Inferior parietal cortex (tissue), 1 donor: ENCODE measurements around the gene CNTN4.

Experiments
- DNase-seq: peaks from one replicate; pipeline ENCODE4 v3.0.0-alpha.2; 2016; ENCODE audit errors: extremely low spot score

The CNTN4 gene

DNA sequence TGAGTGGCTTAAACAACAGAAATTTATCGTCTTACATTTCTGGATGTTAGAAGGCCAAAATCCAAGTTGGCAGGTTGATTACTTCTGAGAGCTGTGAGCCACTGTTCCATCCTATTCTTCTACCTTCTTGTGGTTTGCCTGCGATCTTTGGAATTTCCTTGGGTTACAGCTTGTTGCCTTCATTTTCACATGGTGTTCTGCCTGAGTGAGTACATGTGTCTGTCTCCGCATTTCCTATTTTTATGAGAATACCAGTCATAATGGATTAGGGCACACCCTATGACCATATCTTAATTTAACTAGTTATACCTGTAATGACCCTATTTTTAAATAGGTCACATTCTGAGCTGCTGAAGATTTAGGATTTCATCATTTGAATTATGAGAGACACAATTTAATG is 294.3 kb downstream of the CNTN4 start:
- no peak for DNase-seq

DNA sequence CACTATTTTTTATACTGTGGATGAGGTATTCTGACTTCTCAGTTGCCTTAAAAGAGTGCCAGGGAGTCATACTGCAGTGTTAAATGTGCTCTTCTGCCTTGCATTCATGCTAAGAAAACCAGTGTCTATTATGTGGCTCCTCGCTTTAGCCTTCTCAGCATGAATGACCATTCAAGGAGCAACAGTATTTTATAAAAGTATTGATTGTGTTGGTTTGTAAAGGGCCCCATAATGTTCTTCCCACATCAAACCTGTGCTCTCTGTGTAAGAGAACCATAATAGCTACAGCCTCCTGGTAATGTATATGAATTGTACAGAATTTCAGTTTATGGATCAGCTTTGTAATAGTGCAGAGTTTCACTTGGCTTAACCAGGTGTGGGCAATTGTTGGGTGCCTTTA is 316.4 kb downstream of the CNTN4 start:
- no peak for DNase-seq

DNA sequence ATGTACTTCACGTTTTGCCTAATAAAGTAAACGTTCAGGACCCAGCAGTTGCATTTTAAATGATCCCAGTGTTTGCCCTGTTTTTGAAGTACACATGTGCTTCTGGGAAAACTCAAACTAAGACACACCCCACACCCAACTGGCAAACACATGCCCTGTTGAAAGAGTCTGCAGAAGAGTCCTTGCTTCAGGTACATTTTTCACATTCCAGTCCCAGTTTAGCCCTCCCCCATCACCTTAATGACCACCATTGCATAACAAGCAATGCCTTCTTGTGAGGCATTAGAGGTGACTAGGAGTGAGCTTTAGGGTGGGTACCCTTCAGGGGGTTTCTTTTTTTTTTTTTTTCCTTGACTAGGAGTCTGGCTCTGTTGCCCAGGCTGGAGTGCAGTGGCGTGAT is 322.3 kb downstream of the CNTN4 start:
- no peak for DNase-seq

DNA sequence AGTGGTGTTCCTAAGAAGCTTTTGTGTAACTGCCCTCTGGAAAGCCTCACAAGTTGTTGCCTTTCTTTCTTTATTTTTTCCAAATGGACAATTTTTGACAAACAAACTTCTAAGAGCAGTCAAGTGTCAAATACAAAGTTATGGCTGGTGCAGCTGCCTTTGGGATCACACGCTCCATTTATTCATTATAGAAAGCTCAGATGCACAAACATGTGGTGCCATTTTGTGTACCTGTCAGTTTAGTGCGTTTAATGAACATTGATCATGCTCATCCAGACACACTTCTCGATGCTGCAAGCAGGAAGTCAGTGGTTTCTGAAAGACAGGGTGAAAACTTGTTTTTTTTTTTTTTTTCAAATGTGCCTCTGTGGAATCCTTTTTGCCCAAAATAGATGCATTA is 324.5 kb downstream of the CNTN4 start:
- no peak for DNase-seq

DNA sequence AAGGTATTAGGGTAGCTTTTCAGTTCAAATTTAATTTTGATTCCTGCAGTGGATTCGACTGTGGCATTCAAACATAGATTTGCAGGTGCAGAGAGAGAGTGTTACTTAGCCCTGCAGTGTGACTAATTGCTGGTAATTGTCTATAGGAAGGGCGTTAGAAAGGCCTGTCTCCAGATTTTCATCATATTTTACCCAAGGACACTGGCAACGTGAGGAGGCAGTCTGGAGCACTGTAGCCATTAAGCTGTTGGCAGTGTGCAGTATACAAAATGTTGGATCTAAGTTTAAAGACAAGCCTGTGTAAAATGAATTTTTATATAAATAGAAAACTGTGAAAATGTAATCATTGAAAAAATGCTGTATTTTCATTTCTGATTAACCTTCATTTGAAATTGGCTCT is 342.9 kb downstream of the CNTN4 start:
- no peak for DNase-seq

DNA sequence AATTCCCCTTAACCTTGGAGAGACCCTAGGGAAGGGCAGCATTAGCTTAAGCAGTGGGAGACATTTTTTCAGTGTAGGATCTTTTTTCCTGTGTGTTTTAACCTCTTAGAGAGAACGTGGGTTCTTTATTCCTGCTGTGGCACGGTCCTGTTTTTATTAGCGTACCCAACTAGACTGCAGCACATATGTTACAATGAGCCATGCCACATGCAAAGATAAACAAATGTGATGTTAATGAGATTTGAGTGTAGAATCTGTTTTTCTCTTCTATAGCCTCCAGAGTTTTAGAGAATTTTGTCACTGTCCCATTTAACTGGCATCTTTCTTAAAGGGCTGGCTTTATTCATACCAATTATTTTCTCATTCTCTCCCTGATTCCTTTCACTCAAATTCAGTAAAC is 347.5 kb downstream of the CNTN4 start:
- no peak for DNase-seq

DNA sequence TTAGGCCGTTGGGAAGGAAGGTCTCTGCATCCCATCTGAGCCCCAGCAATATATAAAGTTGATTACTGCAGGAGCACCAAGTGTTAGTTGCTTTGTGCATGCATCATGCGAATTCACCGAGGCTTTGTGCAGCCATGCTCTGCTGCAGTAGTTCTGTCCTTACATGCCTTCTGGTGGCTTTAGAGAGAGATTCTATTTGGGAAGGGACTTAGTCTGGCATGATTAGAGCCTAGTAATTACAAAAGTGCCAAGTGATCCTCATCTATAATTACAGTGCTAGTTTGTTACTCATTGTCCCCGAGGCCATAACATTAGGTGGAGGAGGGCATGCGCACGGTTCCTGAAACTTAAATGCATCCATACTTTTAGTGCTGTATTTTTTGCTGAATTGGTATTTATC is 353.6 kb downstream of the CNTN4 start:
- no peak for DNase-seq

DNA sequence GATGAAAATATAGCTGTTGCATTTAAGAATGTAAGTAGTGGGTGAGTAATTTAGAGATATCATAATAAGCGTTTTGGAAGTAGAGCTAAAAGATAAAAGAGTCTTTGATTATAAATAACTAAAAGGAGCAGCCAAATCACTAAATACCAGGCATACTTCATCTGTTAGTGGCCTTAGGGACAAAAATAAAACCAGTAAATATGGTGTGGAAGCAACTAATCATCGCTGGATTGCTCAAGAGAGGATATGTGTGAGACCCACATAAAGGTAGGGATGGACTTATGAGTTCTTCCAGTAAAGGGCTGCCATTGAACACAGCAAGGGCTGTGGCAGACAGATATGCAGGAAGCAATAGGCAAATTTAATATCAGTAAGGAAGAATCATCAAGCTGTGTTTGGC is 356.2 kb downstream of the CNTN4 start:
- no peak for DNase-seq

DNA sequence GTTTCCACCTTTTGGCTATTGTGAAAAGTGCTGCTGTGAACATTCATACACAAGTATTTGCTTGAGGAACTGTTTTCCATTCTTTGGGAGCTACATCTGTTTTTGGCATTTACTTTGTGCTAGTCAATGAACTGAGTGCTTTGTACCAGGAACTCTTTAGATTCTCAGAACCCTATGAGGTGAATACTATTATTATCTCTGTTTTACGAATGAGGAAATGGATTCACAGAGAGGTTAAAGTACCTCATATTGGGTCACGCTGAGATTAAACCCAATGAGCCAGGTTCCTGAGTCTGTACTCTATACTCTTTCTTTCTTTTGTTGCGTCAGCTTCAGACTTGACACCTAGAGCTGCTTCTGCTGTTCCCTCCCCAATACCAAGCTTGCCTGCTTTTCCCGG is 358.1 kb downstream of the CNTN4 start:
- DNase-seq, result no peak

DNA sequence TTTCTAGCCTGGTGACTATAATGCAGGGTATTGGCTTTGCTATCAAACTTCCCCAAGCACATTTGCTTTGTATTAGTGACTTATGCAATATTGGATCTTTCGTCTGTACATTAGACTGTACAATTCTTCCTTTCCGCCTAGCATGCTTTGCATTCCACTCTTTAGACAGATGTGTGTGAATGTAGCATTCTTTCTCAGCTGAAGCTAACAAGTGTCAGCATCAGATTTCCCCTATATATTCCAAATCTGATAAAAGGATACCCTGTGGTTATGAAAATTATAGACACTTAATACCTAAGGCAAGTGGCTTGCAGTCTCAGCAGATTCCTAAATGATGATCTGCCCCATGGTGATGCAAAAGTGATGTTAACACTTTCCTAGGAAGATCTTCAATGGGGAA is 360.1 kb downstream of the CNTN4 start:
- no peak for DNase-seq

DNA sequence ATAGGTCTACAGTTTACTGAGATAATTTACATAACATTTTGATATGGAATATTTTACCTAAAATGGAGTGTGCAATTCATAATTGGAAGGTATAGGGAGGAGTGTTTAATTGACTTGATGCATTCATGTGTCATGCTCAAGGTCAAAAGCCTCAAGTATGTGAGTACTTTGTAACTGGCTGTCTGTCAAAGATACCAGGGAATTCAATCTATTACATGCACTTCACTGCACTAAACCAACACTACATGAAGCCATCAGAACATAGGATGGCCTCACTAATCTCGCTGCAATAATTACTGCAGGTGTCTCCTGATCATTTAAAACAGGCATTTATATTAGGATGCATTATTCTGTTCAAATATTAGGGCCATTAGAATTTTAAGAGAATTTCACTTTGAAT is 367.2 kb downstream of the CNTN4 start:
- DNase-seq, result no peak

DNA sequence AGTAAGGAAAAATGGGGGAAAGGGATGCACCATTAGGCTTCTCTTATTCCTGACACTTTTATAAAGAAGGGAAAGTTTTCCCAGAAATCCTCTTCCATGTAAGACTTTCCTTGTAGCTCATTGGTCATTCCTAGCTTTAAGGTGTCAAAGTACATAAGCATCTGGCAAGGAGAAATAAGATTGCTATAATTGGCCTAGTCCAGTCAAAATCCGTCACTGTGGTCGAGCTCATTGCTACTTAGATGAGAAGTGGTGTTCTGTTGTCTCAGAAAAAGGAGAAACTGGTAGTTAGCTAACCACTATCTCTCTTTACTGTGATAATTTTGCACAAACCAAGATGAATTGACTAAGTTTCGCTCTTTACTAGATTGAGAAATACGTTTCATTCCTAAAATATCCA is 370.1 kb downstream of the CNTN4 start:
- no peak for DNase-seq

DNA sequence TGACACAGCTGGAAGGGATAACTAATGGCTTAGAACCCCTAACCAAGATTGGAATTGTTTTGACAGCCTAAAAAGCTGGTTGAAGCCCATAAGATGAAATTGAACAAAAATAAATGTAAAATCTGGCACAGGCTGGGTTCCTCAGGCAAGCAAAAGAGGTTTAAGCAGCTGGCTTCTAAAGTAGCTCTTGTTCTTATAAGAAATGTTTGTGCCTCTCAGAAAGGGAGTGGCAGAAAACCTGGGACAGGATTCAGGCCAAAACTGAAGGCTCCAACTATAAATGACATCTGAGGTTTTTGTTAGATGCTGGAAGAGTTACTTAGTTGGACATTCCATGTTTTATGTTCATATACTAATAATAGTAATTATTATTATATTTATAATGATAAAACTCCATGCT is 378.3 kb downstream of the CNTN4 start:
- no peak for DNase-seq

DNA sequence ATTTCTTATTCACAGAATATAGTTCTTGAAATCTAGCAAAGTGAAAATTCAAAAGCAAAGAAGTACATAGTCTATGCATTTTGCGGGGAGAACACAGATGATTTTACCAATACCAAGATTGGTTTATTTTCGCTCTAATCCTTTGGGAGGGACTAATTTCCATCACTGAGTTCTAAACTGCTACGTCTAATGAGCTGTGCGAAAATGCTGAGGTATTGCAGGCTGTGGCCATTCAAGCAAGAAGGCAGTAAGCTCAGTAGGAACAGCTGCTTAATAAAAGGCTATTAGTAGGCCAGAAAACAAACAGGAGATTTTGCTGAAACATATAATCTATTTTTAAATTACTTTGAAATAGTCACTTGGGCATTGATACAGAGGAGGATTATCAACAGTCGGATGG is 379.0 kb downstream of the CNTN4 start:
- DNase-seq, result no peak

DNA sequence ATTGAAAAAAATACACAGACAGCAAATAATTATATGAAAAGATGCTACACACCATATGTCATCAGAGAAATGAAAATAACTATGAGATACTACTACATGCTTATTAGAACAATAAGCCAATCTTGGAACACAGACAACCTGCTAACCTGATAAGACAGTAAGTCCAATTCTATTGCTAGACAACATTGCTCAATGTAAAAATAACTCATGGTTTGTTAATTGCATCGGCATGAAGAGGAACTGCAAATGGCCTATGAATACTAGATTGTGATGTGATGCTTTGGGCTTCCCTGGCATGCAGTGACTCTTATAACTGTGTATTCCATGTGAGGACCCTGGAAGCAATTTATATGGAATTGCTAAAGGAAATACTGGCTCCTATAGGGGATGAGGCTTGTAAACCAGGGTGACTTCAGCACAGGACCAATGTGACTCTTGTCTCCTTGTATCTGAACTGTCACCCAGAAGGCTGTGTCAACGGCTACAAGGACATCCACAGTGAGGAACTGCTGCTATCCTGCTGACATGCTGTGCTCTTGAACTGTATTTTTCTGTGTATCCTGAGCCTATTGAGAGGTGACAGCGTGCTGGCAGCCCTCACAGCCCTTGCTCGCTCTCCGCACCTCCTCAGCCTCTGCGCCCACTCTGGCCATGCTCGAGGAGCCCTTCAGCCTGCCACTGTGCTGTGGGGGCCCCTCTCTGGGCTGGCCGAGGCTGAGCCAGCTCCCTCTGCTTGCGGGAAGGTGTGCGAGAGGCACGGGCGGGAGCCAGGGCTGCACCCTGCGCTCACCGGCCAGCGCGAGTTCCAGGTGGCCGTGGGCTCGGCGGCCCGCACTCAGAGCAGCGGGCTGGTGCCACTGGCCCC is 385.7 kb downstream of the CNTN4 start:
- no peak for DNase-seq

DNA sequence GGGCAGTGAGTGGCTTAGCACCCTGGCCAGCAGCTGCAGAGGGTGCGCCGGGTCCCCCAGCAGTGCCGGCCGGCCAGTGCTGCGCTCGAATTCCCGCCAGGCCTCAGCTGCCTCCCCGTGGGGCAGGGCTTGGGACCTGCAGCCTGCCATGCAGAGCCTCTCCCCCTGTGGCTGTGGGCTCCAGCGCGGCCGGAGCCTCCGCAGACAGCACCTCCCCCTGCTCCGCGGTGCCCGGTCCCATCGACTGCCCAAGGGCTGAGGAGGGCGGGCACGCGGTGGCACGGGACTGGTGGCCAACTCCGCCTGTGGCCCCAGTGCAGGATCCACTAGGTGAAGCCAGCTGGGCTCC is 386.3 kb downstream of the CNTN4 start:
- DNase-seq, result no peak

DNA sequence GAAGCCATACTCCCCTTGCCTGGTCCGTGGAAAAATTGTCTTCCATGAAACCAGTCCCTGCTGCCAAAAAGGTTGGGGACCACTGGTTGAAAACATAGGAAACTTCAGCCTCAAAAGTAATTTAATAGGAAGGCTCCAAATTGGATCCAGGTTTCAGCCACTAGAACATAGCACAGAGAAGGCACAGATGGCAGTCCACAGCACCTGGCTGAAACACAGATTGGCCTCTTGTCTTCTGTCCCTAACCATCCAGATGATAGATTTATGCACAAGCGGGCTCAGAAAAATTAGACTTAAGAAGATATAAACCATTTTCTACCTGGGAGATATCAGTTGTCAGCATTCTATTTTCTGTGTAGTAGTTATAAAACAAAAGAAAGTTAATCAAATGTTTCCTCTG is 397.1 kb downstream of the CNTN4 start:
- no peak for DNase-seq

DNA sequence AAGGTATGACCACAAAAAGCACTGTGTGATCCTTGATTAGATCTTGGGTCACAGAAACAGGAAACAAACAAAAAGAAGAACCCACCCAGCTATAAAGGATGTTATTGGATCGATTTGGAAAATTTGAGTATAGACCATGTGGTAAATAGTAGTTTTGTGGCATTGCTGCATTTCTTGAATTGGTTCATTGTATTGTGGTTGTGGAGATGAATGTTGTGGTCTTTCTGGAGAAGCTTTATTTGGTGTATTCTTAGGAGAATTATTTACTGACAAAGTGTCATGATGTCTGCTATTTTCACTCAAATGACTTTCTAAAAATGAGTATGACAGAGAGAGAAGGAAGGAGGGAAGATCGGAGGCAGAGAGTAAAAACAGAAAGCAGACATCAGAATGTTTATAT is 406.2 kb downstream of the CNTN4 start:
- DNase-seq, result no peak

DNA sequence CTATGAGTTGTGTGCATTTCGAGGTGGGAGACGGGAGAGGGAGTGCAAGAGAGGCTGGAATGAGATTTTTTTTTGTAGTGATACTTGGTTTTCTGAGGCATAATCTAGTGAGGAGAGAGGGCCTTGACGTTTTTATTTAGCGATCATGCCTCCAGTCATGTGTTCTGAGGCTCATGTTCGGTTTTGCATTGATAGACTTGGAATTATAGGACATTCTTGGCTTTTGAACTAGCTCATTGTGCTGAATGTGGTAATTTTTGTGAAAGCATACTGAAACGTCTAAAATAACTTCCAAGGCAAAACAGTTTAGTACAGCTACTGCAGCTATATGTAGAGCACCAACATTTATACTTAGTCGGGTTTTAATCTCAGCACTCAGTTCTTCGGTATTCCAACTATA is 408.1 kb downstream of the CNTN4 start:
- peak; percentile 37 for DNase-seq

DNA sequence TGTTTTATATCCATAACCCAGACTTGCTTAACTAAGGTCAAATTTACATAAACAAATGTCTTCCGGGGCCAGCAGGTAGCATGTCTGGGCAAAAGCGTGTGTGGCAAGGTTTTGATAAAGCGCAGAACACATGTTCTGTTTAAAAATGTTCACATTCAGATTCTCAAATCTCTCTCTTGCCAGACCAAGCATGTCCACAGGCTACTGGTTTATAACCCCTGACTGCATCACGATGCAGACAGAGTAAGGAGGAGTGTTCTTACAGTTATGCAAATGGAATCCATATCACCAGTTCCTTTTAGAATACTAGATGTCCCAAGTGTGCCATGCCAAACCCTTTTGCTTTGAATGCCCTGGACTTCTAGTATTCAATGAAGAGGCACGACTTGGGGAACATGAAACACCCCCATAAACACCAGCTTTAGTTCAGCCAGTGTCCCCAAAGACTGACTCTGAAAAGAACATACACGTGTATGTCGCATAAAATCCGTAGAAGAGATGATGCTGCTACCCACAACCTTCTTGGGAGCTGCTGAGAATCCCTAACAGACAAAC is 412.0 kb downstream of the CNTN4 start:
- peak; percentile 50 for DNase-seq

DNA sequence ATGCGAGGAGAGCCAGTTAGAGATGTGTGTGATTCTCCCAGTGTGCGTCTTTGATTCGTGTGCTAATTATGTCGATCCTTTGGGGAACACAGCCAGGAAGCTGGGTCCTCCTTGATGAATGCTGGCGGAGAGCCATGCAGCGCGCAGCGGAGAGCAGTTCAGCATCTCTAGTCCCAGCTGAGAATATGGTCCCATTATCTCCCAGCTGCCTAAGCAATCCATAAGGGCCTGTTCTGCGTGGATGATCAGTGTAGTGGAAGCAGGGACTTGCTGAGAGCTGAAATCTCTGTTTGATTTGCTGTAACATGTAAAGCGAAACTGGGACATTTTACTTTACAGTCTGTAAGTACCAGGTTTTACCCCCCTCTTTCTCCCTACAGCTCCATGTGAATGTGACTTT is 412.7 kb downstream of the CNTN4 start:
- DNase-seq, result peak; percentile 61

DNA sequence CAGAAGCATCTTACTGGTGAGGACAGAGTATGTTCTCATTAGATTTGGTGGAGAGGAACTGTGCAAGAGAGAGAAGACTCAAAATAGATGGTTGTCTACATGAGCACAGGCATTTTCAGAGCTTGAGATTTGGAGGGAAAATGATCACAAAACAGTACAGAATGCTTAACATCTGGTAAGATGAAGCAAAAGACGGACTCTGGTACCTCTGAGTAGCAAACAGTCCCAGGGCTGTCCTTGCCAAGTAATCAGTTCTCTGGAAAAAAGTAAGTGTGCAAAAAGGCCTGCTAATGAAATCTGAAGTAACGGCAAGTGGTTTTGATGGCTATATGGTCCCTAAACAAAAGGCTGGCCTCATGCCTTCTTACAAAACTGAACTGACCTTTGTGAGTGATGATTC is 414.2 kb downstream of the CNTN4 start:
- no peak for DNase-seq

DNA sequence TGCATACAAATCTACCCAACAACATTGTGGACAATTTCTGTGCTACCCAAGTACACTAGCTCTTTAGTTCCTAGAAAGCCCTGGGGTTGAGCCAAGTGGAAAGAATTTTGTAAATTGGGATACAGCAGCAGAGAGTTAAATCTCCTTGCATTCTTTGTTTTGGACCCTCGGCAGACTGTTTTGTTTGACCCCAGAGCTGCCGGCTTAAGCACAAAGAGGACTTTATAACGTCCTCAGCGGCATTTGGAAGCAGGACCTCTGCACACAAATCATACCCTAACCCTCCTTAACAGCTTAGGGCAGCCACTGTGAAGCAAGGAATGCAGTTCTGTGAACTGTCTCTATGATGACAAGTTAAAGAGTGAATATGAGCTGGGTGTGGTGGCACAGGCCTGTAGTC is 415.3 kb downstream of the CNTN4 start:
- no peak for DNase-seq
